ENCODE data around the gene FLT3. TPM values are rescaled to one million over a fixed set of nuclear protein-coding genes. Genes with fewer than 3 reads are reported as not detected.

The FLT3 gene
- total RNA-seq, 2 experiments from 2014 or later: 0.39 to 0.55 TPM

GRCh38 chr13:28077231-28077630 lies 23.1 kb downstream of the FLT3 start:
- H3K4me1 ChIP-seq (ENCODE audit: insufficient read depth, low read length): no peaks in the 10 kb centered on the region
- H3K27ac ChIP-seq (ENCODE audit: low read depth in 1 of 2, low read length in 2 of 2): no peak overlapping the region
- no peak for TF ChIP-seq CTCF (IDR thresholded peaks at IDR 0.05)
- no peak for ATAC-seq (ENCODE audit: poor library complexity)
- no peaks in the 10 kb centered on the region for H3K27me3 ChIP-seq (ENCODE audit: control insufficient read depth in 1 of 2, insufficient read depth in 2 of 2, low read length in 2 of 2)
- H3K27me3 Mint-ChIP-seq: no peaks in the 10 kb centered on the region
- no peak overlapping the region for H3K27ac Mint-ChIP-seq
- POLR2A ChIA-PET: no interaction called here
- no peaks in the 10 kb centered on the region for H3K4me1 Mint-ChIP-seq (ENCODE audit: low read depth)
- CTCF ChIA-PET: no interaction called here
- intact Hi-C loops (cut with DNase I, micrococcal nuclease): no loop called here
- no peak overlapping the region for H3K4me3 ChIP-seq (ENCODE audit: low read length)
- H3K36me3 Mint-ChIP-seq (ENCODE audit: low read depth): no peaks in the 10 kb centered on the region
- H3K4me3 Mint-ChIP-seq: no peak overlapping the region
- DNase-seq: no peak
- no peaks in the 10 kb centered on the region for H3K9me3 Mint-ChIP-seq
- H3K36me3 ChIP-seq (ENCODE audit: insufficient read depth, low read length): no peaks in the 10 kb centered on the region
- no peaks in the 10 kb centered on the region for H3K9me3 ChIP-seq (ENCODE audit: control insufficient read depth in 1 of 2, insufficient read depth in 1 of 2, low read length in 2 of 2)

- Mint-ChIP-seq H3K4me3 (no peak overlapping the region), H3K36me3 (ENCODE audit: low read depth) (no peaks in the 10 kb centered on the region), H3K27ac (no peak overlapping the region), H3K27me3 (no peaks in the 10 kb centered on the region), H3K4me1 (ENCODE audit: low read depth) (peaks cover 10% of the 10 kb centered on the region), H3K9me3 (no peaks in the 10 kb centered on the region)
- ChIA-PET POLR2A (no interaction called here), CTCF (no interaction called here)
- H3K27ac ChIP-seq (ENCODE audit: low read depth in 1 of 2, low read length in 2 of 2): no peak overlapping the region
- no peak for DNase-seq
- H3K4me3 ChIP-seq (ENCODE audit: low read length): no peak overlapping the region
- H3K4me1 ChIP-seq (ENCODE audit: insufficient read depth, low read length): no peaks in the 10 kb centered on the region
- no peaks in the 10 kb centered on the region for H3K9me3 ChIP-seq (ENCODE audit: control insufficient read depth in 1 of 2, insufficient read depth in 1 of 2, low read length in 2 of 2)
- no peak for ATAC-seq (ENCODE audit: poor library complexity)
- intact Hi-C loops (cut with DNase I, micrococcal nuclease): no loop called here
- H3K27me3 ChIP-seq (ENCODE audit: control insufficient read depth in 1 of 2, insufficient read depth in 2 of 2, low read length in 2 of 2): no peaks in the 10 kb centered on the region
- no peaks in the 10 kb centered on the region for H3K36me3 ChIP-seq (ENCODE audit: insufficient read depth, low read length)
- TF ChIP-seq CTCF (IDR thresholded peaks at IDR 0.05): no peak
These were observed 29.0 kb downstream of the FLT3 start for GRCh38 chr13:28071424-28071823.

GRCh38 chr13:28067491-28067890 lies 32.9 kb downstream of the FLT3 start:
- Mint-ChIP-seq H3K36me3 (ENCODE audit: low read depth) (no peaks in the 10 kb centered on the region), H3K4me1 (ENCODE audit: low read depth) (peaks cover 10% of the 10 kb centered on the region), H3K27ac (no peak overlapping the region), H3K4me3 (no peak overlapping the region), H3K9me3 (no peaks in the 10 kb centered on the region), H3K27me3 (no peaks in the 10 kb centered on the region)
- intact Hi-C loops (cut with DNase I, micrococcal nuclease): loop anchor here (10.0 kb wide), 2 partner anchors 567 to 727 kb away; no protein-coding TSS in a partner anchor
- no peak for TF ChIP-seq CTCF (IDR thresholded peaks at IDR 0.05)
- Histone ChIP-seq H3K4me1 (ENCODE audit: insufficient read depth, low read length) (no peaks in the 10 kb centered on the region), H3K27ac (ENCODE audit: low read depth in 1 of 2, low read length in 2 of 2) (no peak overlapping the region), H3K36me3 (ENCODE audit: insufficient read depth, low read length) (no peaks in the 10 kb centered on the region), H3K9me3 (ENCODE audit: control insufficient read depth in 1 of 2, insufficient read depth in 1 of 2, low read length in 2 of 2) (no peaks in the 10 kb centered on the region), H3K4me3 (ENCODE audit: low read length) (no peak overlapping the region), H3K27me3 (ENCODE audit: control insufficient read depth in 1 of 2, insufficient read depth in 2 of 2, low read length in 2 of 2) (no peaks in the 10 kb centered on the region)
- ChIA-PET POLR2A (interaction anchor here (1.0 kb wide), 1 partner anchor 62 kb away, joined by 3 read pairs; no protein-coding TSS in a partner anchor), CTCF (no interaction called here)
- DNase-seq (no peak), ATAC-seq (ENCODE audit: poor library complexity) (no peak)

All from CD4-positive, alpha-beta T cell (primary cell).